ENCODE data around the gene CFAP45. TPM values are rescaled to one million over a fixed set of nuclear protein-coding genes. Genes with fewer than 3 reads are reported as not detected.
"Not testable (repeated sequence)": the region's sequence is repeated elsewhere in the genome, so short reads cannot be mapped to it uniquely, and the experiment has no call there.

Gene CFAP45
- total and polyA plus RNA-seq, 5 donors from 2014 or later = 0.40 to 7.2 (median 0.48) TPM; not detected in 1

GRCh38 chr1:159914252-159915018 lies 14.5 kb upstream of the CFAP45 start:
- Histone ChIP-seq H3K9me3 (ENCODE audit: control insufficient read depth in 2 of 2, low read length in 2 of 2) (no peaks in the 10 kb centered on the region), H3K36me3 (ENCODE audit: control insufficient read depth, insufficient read depth, low read length) (peaks cover 27% of the 10 kb centered on the region), H3K4me3 (ENCODE audit: low read depth, low read length) (no peak overlapping the region), H3K4me1 (ENCODE audit: control insufficient read depth, insufficient read depth, low read length, poor library complexity, severe bottlenecking) (peaks cover 51% of the 10 kb centered on the region), H3K27me3 (ENCODE audit: control insufficient read depth, insufficient read depth, low read length) (no peaks in the 10 kb centered on the region), H3K27ac (ENCODE audit: insufficient read depth, low read length, poor library complexity, severe bottlenecking) (no peak overlapping the region)
- no peaks in the 10 kb centered on the region for H3K27me3 Mint-ChIP-seq
- peaks cover 29% of the 10 kb centered on the region for H3K36me3 Mint-ChIP-seq
- DNase-seq (no peak), ATAC-seq (ENCODE audit: low read depth in 2 of 2) (no peak)
- H3K4me3 Mint-ChIP-seq = peak overlapping the region in 2 of 4 donors; percentile 28 to 82
- peak overlapping the region in 2 of 3 donors; percentile 95 to 99 for H3K27ac Mint-ChIP-seq
- H3K9me3 Mint-ChIP-seq = peaks cover 0 to 2% (median 0%) of the 10 kb centered on the region in 7 donors
- H3K4me1 Mint-ChIP-seq = peaks cover 18 to 84% (median 52%) of the 10 kb centered on the region in 4 donors

DNA sequence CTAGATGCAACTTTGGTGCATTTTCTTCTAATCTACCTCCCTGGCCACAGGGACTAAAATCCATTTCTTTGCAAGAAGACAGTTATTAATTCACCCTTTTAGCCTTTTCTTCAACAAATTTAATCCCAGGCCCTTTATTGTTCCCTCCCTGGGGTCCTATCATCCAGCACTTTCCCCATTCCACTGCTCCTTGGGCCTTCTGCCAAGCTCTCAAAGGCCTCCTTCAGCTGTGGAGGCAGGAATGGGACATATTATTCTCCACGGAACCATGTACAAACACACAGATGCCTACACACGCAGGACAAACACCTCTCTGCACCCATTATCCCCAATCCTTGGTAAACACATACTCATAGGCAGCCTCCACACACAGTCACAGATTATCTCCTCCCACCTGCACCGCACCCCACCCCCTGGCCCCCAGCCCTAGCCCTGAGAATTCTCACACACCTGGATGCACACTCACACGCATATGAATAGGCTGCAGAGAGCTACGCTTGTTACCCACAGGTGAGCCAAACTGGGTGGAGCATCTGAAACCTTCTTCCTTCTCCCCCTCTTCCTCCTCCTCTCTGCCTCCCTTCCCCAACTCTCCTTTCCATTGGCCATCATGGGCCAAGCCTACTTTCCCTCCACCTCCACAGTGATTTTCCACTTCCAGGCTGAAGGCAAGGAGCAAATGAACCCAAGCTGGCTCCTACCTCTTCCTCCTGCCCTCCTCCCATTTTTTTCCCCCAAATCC lies 13.7 kb upstream of the CFAP45 start:
- no peak for ATAC-seq (ENCODE audit: low read depth in 2 of 2)
- no peak for DNase-seq
- Histone ChIP-seq H3K4me3 (ENCODE audit: low read depth, low read length) (no peak overlapping the region), H3K9me3 (ENCODE audit: control insufficient read depth in 2 of 2, low read length in 2 of 2) (no peaks in the 10 kb centered on the region), H3K27ac (ENCODE audit: insufficient read depth, low read length, poor library complexity, severe bottlenecking) (no peak overlapping the region), H3K4me1 (ENCODE audit: control insufficient read depth, insufficient read depth, low read length, poor library complexity, severe bottlenecking) (peaks cover 53% of the 10 kb centered on the region), H3K36me3 (ENCODE audit: control insufficient read depth, insufficient read depth, low read length) (peaks cover 19% of the 10 kb centered on the region), H3K27me3 (ENCODE audit: control insufficient read depth, insufficient read depth, low read length) (no peaks in the 10 kb centered on the region)
- Mint-ChIP-seq H3K9me3 (peaks cover 0 to 2% (median 0%) of the 10 kb centered on the region in 7 donors), H3K27me3 (no peaks in the 10 kb centered on the region), H3K4me3 (peak overlapping the region in 2 of 4 donors; percentile 28 to 82), H3K4me1 (peaks cover 18 to 79% (median 54%) of the 10 kb centered on the region in 4 donors), H3K27ac (peak overlapping the region; percentile 72 to 99 (median 95)), H3K36me3 (peaks cover 24% of the 10 kb centered on the region)

GRCh38 chr1:159911326-159912070 lies 11.5 kb upstream of the CFAP45 start:
- Histone ChIP-seq H3K27me3 (ENCODE audit: control insufficient read depth, insufficient read depth, low read length) (no peaks in the 10 kb centered on the region), H3K4me1 (ENCODE audit: control insufficient read depth, insufficient read depth, low read length, poor library complexity, severe bottlenecking) (peaks cover 50% of the 10 kb centered on the region), H3K4me3 (ENCODE audit: low read depth, low read length) (peak overlapping the region; percentile 71), H3K36me3 (ENCODE audit: control insufficient read depth, insufficient read depth, low read length) (peaks cover 2% of the 10 kb centered on the region), H3K27ac (ENCODE audit: insufficient read depth, low read length, poor library complexity, severe bottlenecking) (peak overlapping the region; percentile 90), H3K9me3 (ENCODE audit: control insufficient read depth in 2 of 2, low read length in 2 of 2) (no peaks in the 10 kb centered on the region)
- Mint-ChIP-seq H3K27me3 (no peaks in the 10 kb centered on the region), H3K4me3 (peak overlapping the region; percentile 17 to 82 (median 78)), H3K27ac (peak overlapping the region; percentile 80 to 99 (median 95)), H3K4me1 (peaks cover 19 to 83% (median 62%) of the 10 kb centered on the region in 4 donors), H3K9me3 (peaks cover 0 to 2% (median 0%) of the 10 kb centered on the region in 7 donors), H3K36me3 (peaks cover 12% of the 10 kb centered on the region)
- ATAC-seq (ENCODE audit: low read depth in 2 of 2) (no peak), DNase-seq (no peak)

GRCh38 chr1:159908031-159908940 lies 8.3 kb upstream of the CFAP45 start:
- Histone ChIP-seq H3K27ac (ENCODE audit: insufficient read depth, low read length, poor library complexity, severe bottlenecking) (peak overlapping the region; percentile 37), H3K36me3 (ENCODE audit: control insufficient read depth, insufficient read depth, low read length) (no peaks in the 10 kb centered on the region), H3K4me1 (ENCODE audit: control insufficient read depth, insufficient read depth, low read length, poor library complexity, severe bottlenecking) (peaks cover 38% of the 10 kb centered on the region), H3K27me3 (ENCODE audit: control insufficient read depth, insufficient read depth, low read length) (no peaks in the 10 kb centered on the region), H3K4me3 (ENCODE audit: low read depth, low read length) (no peak overlapping the region), H3K9me3 (ENCODE audit: control insufficient read depth in 2 of 2, low read length in 2 of 2) (no peaks in the 10 kb centered on the region)
- no peaks in the 10 kb centered on the region for H3K27me3 Mint-ChIP-seq
- H3K4me3 Mint-ChIP-seq = peak overlapping the region in 1 of 4 donors; percentile 18
- H3K9me3 Mint-ChIP-seq = peaks cover 0 to 2% (median 0%) of the 10 kb centered on the region in 7 donors
- DNase-seq (no peak), ATAC-seq (ENCODE audit: low read depth in 2 of 2) (no peak)
- H3K27ac Mint-ChIP-seq = peak overlapping the region; percentile 23 to 95 (median 62)
- H3K36me3 Mint-ChIP-seq = peaks cover 4% of the 10 kb centered on the region
- H3K4me1 Mint-ChIP-seq = peaks cover 16 to 56% (median 43%) of the 10 kb centered on the region in 4 donors

- DNase-seq = no peak
- Mint-ChIP-seq H3K9me3 (no peaks in the 10 kb centered on the region), H3K27me3 (no peaks in the 10 kb centered on the region), H3K4me3 (no peak overlapping the region), H3K36me3 (peaks cover 5% of the 10 kb centered on the region), H3K4me1 (peaks cover 12 to 42% (median 34%) of the 10 kb centered on the region in 4 donors), H3K27ac (peak overlapping the region in 1 of 3 donors; percentile 78)
- no peaks in the 10 kb centered on the region for H3K36me3 ChIP-seq (ENCODE audit: control insufficient read depth, insufficient read depth, low read length)
- H3K9me3 ChIP-seq (ENCODE audit: control insufficient read depth in 2 of 2, low read length in 2 of 2) = no peaks in the 10 kb centered on the region
- H3K27me3 ChIP-seq (ENCODE audit: control insufficient read depth, insufficient read depth, low read length) = no peaks in the 10 kb centered on the region
- H3K4me3 ChIP-seq (ENCODE audit: low read depth, low read length) = no peak overlapping the region
- peak overlapping the region; percentile 2 for H3K27ac ChIP-seq (ENCODE audit: insufficient read depth, low read length, poor library complexity, severe bottlenecking)
- peaks cover 28% of the 10 kb centered on the region for H3K4me1 ChIP-seq (ENCODE audit: control insufficient read depth, insufficient read depth, low read length, poor library complexity, severe bottlenecking)
- ATAC-seq (ENCODE audit: low read depth in 2 of 2) = no peak
Observed at GRCh38 chr1:159906960-159907359, 7.0 kb upstream of the CFAP45 start.

- H3K4me3 Mint-ChIP-seq; H3K9me3 ChIP-seq (ENCODE audit: control insufficient read depth in 2 of 2, low read length in 2 of 2); H3K4me3 ChIP-seq (ENCODE audit: low read depth, low read length); DNase-seq; ATAC-seq (ENCODE audit: low read depth in 2 of 2); H3K27me3 Mint-ChIP-seq; H3K9me3 Mint-ChIP-seq; H3K27ac Mint-ChIP-seq; H3K27me3 ChIP-seq (ENCODE audit: control insufficient read depth, insufficient read depth, low read length); H3K36me3 Mint-ChIP-seq; H3K4me1 ChIP-seq (ENCODE audit: control insufficient read depth, insufficient read depth, low read length, poor library complexity, severe bottlenecking); H3K27ac ChIP-seq (ENCODE audit: insufficient read depth, low read length, poor library complexity, severe bottlenecking); H3K36me3 ChIP-seq (ENCODE audit: control insufficient read depth, insufficient read depth, low read length): not testable (repeated sequence)
- peaks cover 6 to 19% (median 13%) of the 10 kb centered on the region in 4 donors for H3K4me1 Mint-ChIP-seq
Observed at GRCh38 chr1:159904036-159904435, 4.1 kb upstream of the CFAP45 start.

DNA sequence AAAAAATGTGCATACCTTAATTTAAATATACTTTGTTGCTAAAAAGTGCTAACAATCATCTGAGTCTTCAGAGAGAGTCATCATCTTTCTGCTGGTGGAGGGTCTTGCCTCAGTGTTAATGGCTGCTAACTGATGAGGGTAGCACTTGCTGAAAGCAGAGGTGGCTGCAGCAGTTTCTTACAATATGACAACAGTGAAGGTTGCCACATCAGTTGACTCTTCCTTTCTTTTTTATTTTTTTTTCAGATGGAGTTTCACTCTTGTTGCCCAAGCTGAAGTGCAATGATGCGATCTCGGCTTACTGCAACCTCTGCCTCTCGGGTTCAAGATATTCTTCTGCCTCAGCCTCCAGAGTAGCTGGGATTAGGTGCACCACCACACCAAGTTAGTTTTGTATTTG lies 2.6 kb upstream of the CFAP45 start:
- H3K27ac Mint-ChIP-seq = no peak overlapping the region
- Histone ChIP-seq H3K4me1 (ENCODE audit: control insufficient read depth, insufficient read depth, low read length, poor library complexity, severe bottlenecking) (no peaks in the 10 kb centered on the region), H3K4me3 (ENCODE audit: low read depth, low read length) (no peak overlapping the region), H3K9me3 (ENCODE audit: control insufficient read depth in 2 of 2, low read length in 2 of 2) (no peaks in the 10 kb centered on the region), H3K27ac (ENCODE audit: insufficient read depth, low read length, poor library complexity, severe bottlenecking) (no peak overlapping the region), H3K27me3 (ENCODE audit: control insufficient read depth, insufficient read depth, low read length) (no peaks in the 10 kb centered on the region), H3K36me3 (ENCODE audit: control insufficient read depth, insufficient read depth, low read length) (no peaks in the 10 kb centered on the region)
- DNase-seq (no peak), ATAC-seq (ENCODE audit: low read depth in 2 of 2) (no peak)
- H3K4me3 Mint-ChIP-seq = no peak overlapping the region
- peaks cover 5% of the 10 kb centered on the region for H3K36me3 Mint-ChIP-seq
- H3K4me1 Mint-ChIP-seq = peaks cover 6 to 11% (median 7%) of the 10 kb centered on the region in 4 donors
- H3K9me3 Mint-ChIP-seq = no peaks in the 10 kb centered on the region
- H3K27me3 Mint-ChIP-seq = no peaks in the 10 kb centered on the region

All from CD4-positive, CD25-positive, alpha-beta regulatory T cell (primary cell).